GM23338 (cell line): ENCODE measurements around the gene DYRK1A. TPM values are rescaled to one million over a fixed set of nuclear protein-coding genes. Genes with fewer than 3 reads are reported as not detected.

Experiments used
- ATAC-seq: fragments of 200-7000 bp; cut with Tn5 transposase; 3 replicates; pipeline ENCODE4 v1.9.1; 2020
- DNase-seq: peaks from one replicate; pipeline ENCODE4 v3.0.0-alpha.2; 2015; ENCODE audit warnings: low spot score
- H2AFZ ChIP-seq: fragments of 200-600 bp; sonication (generic); 2 replicates; pipeline ENCODE4 v1.8.0; 2016; ENCODE audit warnings: antibody characterized with exemption, mild to moderate bottlenecking, moderate library complexity
- H3F3A ChIP-seq: fragments of 200-600 bp; sonication (generic); replicated peaks from 2 replicates; pipeline ENCODE4 v1.8.0; 2017; ENCODE audit warnings: antibody characterized with exemption, mixed run types, low read depth
- H3K27ac ChIP-seq: fragments of 200-600 bp; sonication (generic); 2 replicates; pipeline ENCODE4 v1.6.1; 2016; ENCODE audit warnings: low read depth
- H3K27me3 ChIP-seq: fragments of 200-600 bp; sonication (generic); 2 replicates; pipeline ENCODE4 v1.8.0; 2016; ENCODE audit warnings: mild to moderate bottlenecking, mixed run types, moderate library complexity; ENCODE audit not compliant: insufficient read depth
- H3K36me3 ChIP-seq: fragments of 200-600 bp; sonication (generic); 2 replicates; pipeline ENCODE4 v1.8.0; 2016; ENCODE audit warnings: mild to moderate bottlenecking; ENCODE audit not compliant: insufficient read depth
- H3K4me1 ChIP-seq: fragments of 200-600 bp; sonication (generic); 2 replicates; pipeline ENCODE4 v1.8.0; 2016; ENCODE audit warnings: mild to moderate bottlenecking, moderate library complexity; ENCODE audit not compliant: insufficient read depth
- H3K4me2 ChIP-seq: fragments of 200-600 bp; sonication (generic); 2 replicates; pipeline ENCODE4 v1.7.1; 2017; ENCODE audit warnings: mixed run types
- H3K4me3 ChIP-seq: fragments of 200-600 bp; sonication (generic); 2 replicates; pipeline ENCODE4 v1.6.1; 2016; ENCODE audit warnings: mixed run types
- H3K79me2 ChIP-seq: fragments of 200-600 bp; sonication (generic); replicated peaks from 2 replicates; pipeline ENCODE4 v1.8.0; 2017; ENCODE audit warnings: mild to moderate bottlenecking; ENCODE audit not compliant: insufficient read depth
- H3K9me2 ChIP-seq: fragments of 200-600 bp; sonication (generic); 2 replicates; pipeline ENCODE4 v1.8.0; 2017; ENCODE audit not compliant: insufficient read depth
- H4K20me1 ChIP-seq: fragments of 200-600 bp; sonication (generic); replicated peaks from 2 replicates; pipeline ENCODE4 v1.8.0; 2017; ENCODE audit warnings: mild to moderate bottlenecking; ENCODE audit not compliant: insufficient read depth
- H3K27ac Mint-ChIP-seq: 2 replicates; pipeline ENCODE4 v1.8.0; 2020; ENCODE audit warnings: inconsistent platforms, mild to moderate bottlenecking, moderate library complexity, mixed read lengths
- H3K27me3 Mint-ChIP-seq: 3 replicates; pipeline ENCODE4 v1.8.0; 2022; ENCODE audit warnings: low read depth, mild to moderate bottlenecking, moderate library complexity, mixed read lengths, inconsistent platforms; ENCODE audit not compliant: insufficient read depth, poor library complexity
- H3K36me3 Mint-ChIP-seq: 3 replicates; pipeline ENCODE4 v1.8.0; 2021; ENCODE audit warnings: low read depth, mild to moderate bottlenecking, inconsistent platforms, moderate library complexity, mixed read lengths
- H3K4me1 Mint-ChIP-seq: 3 replicates; pipeline ENCODE4 v1.8.0; 2020; ENCODE audit warnings: mild to moderate bottlenecking, inconsistent platforms, mixed read lengths
- H3K4me3 Mint-ChIP-seq: 3 replicates; pipeline ENCODE4 v1.8.0; 2021; ENCODE audit warnings: moderate library complexity, mild to moderate bottlenecking, inconsistent platforms, mixed read lengths
- H3K9me3 Mint-ChIP-seq: 3 replicates; pipeline ENCODE4 v1.8.0; 2020; ENCODE audit warnings: moderate library complexity, mild to moderate bottlenecking, inconsistent platforms, mixed read lengths
- CREB1 ChIP-seq: fragments of 250-450 bp; sonication (Bioruptor Pico); IDR thresholded peaks from 2 replicates; pipeline ENCODE4 v1.5.0; 2020; ENCODE audit warnings: low read depth, mild to moderate bottlenecking, moderate library complexity
- CTCF ChIP-seq, 2 experiments: fragments of 200-600 bp in 1 of 2; sonication (generic) in 1 of 2; conservative IDR thresholded peaks; 2 replicates each; pipeline versions ENCODE4 v1.5.1 to v1.6.1; 2016 to 2017; ENCODE audit warnings: antibody characterized with exemption in 2 of 2, low read depth in 2 of 2, mild to moderate bottlenecking in 2 of 2, moderate library complexity in 1 of 2
- ETS1 ChIP-seq: IDR thresholded peaks from 2 replicates; pipeline ENCODE4 v1.6.1; 2016; ENCODE audit warnings: antibody characterized with exemption
- EZH2 ChIP-seq: fragments of 200-600 bp; sonication (generic); IDR thresholded peaks from one replicate; pipeline ENCODE4 v1.8.0; 2017; ENCODE audit warnings: antibody characterized with exemption, mild to moderate bottlenecking, low read depth; ENCODE audit not compliant: unreplicated experiment
- JUNB ChIP-seq: IDR thresholded peaks from one replicate; pipeline ENCODE4 v1.6.1; 2016; ENCODE audit warnings: antibody characterized with exemption; ENCODE audit not compliant: unreplicated experiment
- NANOG ChIP-seq: IDR thresholded peaks from 2 replicates; pipeline ENCODE4 v1.6.1; 2016; ENCODE audit warnings: antibody characterized with exemption, borderline replicate concordance
- REST ChIP-seq: IDR thresholded peaks from one replicate; pipeline ENCODE4 v1.6.1; 2018; ENCODE audit warnings: antibody characterized with exemption; ENCODE audit not compliant: unreplicated experiment
- STAT1 ChIP-seq: IDR thresholded peaks from one replicate; pipeline ENCODE4 v1.6.1; 2016; ENCODE audit warnings: antibody characterized with exemption; ENCODE audit not compliant: unreplicated experiment
- ZNF114 ChIP-seq: fragments of 250-450 bp; sonication (Bioruptor Pico); IDR thresholded peaks from 2 replicates; pipeline ENCODE4 v1.5.0; 2020; ENCODE audit warnings: mild to moderate bottlenecking, moderate library complexity
- ZNF331 ChIP-seq: fragments of 250-450 bp; sonication (Bioruptor Pico); IDR thresholded peaks from 2 replicates; pipeline ENCODE4 v1.5.0; 2020; ENCODE audit warnings: low read depth, mild to moderate bottlenecking, moderate library complexity
- polyA plus RNA-seq: library from polyadenylated mRNA; unstranded; fragments of >200 nt; fragmentation: Nextera tagmentation; extraction: Ambion mirVana; gene quantifications from 2 replicates; pipeline ENCODE4 v1.2.1, GENCODE V29; 2016
- total RNA-seq: library from RNA; depleted of rRNA; stranded (reverse); fragments of >200 nt; shearing (Covaris generic); gene quantifications from 2 replicates; pipeline ENCODE4 v1.2.3, GENCODE V29; 2014

The DYRK1A gene
- total and polyA plus RNA-seq, 2 experiments from 2014 or later, result 10.3 to 84.7 TPM

GRCh38 chr21:37489553-37489952 is 123.0 kb downstream of the DYRK1A start:
- no peaks in the 10 kb centered on the region; the same call in 1 of the 2 replicates for H3K79me2 ChIP-seq
- no peaks in the 10 kb centered on the region for H3K9me3 Mint-ChIP-seq
- peak; percentile 24 for DNase-seq
- H3K4me3 ChIP-seq, result no peak overlapping the region
- no peak overlapping the region for H3K27ac Mint-ChIP-seq
- no peaks in the 10 kb centered on the region; the same call in 1 of the 2 replicates for H3K36me3 ChIP-seq
- H3K9me2 ChIP-seq, result no peaks in the 10 kb centered on the region
- H3K27me3 Mint-ChIP-seq, result no peaks in the 10 kb centered on the region
- no peak overlapping the region for H3K4me2 ChIP-seq
- TF ChIP-seq CTCF (conservative IDR thresholded peaks at IDR 0.05; ENCODE audit: low read depth in 2 of 2) (peak in 1 of 2 experiments; percentile 28; a peak in 2 of 4 replicates), ETS1 (no peak)
- H4K20me1 ChIP-seq, result peaks cover 9% of the 10 kb centered on the region; the same call in 1 of the 2 replicates
- H3K27me3 ChIP-seq, result no peaks in the 10 kb centered on the region
- H3F3A ChIP-seq, result no peaks in the 10 kb centered on the region; the same call in 1 of the 2 replicates
- H3K4me1 ChIP-seq, result peaks cover 19% of the 10 kb centered on the region; the same call in 1 of the 2 replicates
- peak; percentile 63 for ATAC-seq
- no peak overlapping the region for H3K27ac ChIP-seq
- peaks cover 25% of the 10 kb centered on the region; the same call in 2 of the 3 replicates for H3K4me1 Mint-ChIP-seq
- H3K36me3 Mint-ChIP-seq, result peaks cover 27% of the 10 kb centered on the region
- H3K4me3 Mint-ChIP-seq, result no peak overlapping the region
- H2AFZ ChIP-seq, result no peak overlapping the region

GRCh38 chr21:37490084-37490483 is 123.5 kb downstream of the DYRK1A start:
- H2AFZ ChIP-seq, result no peak overlapping the region
- H3K36me3 ChIP-seq, result no peaks in the 10 kb centered on the region; the same call in 1 of the 2 replicates
- Mint-ChIP-seq H3K27ac (no peak overlapping the region), H3K9me3 (no peaks in the 10 kb centered on the region), H3K27me3 (no peaks in the 10 kb centered on the region), H3K4me3 (no peak overlapping the region), H3K4me1 (peaks cover 23% of the 10 kb centered on the region; the same call in 2 of the 3 replicates), H3K36me3 (peaks cover 25% of the 10 kb centered on the region)
- H3F3A ChIP-seq, result no peaks in the 10 kb centered on the region; the same call in 1 of the 2 replicates
- ATAC-seq (no peak), DNase-seq (no peak)
- no peaks in the 10 kb centered on the region; the same call in 1 of the 2 replicates for H3K79me2 ChIP-seq
- H3K27ac ChIP-seq, result no peak overlapping the region
- H4K20me1 ChIP-seq, result 0 out of 2 replicates have a peak, but pooled peaks cover 6% of the 10 kb centered on the region
- H3K4me2 ChIP-seq, result no peak overlapping the region
- H3K27me3 ChIP-seq, result no peaks in the 10 kb centered on the region
- H3K4me1 ChIP-seq, result peaks cover 19% of the 10 kb centered on the region; the same call in 1 of the 2 replicates
- no peak overlapping the region for H3K4me3 ChIP-seq
- no peaks in the 10 kb centered on the region for H3K9me2 ChIP-seq
- TF ChIP-seq NANOG (no peak), CTCF (conservative IDR thresholded peaks at IDR 0.05; ENCODE audit: low read depth in 2 of 2) (no peak), STAT1 (no peak), CREB1 (CRISPR knock-in tag) (no peak), REST (no peak), ZNF114 (CRISPR knock-in tag) (no peak), JUNB (no peak), ZNF331 (CRISPR knock-in tag) (no peak), EZH2 (no peak)
